ENCODE results near the gene LHFPL6. TPM values are rescaled to one million over a fixed set of nuclear protein-coding genes. Genes with fewer than 3 reads are reported as not detected.

Gene LHFPL6
- total and polyA plus RNA-seq, 9 of the 15 experiments (the other 6 are each of a cell fraction or from before 2014, with no cell fraction given): 0.18 TPM; not detected in 8

GRCh38 chr13:39376076-39376475, 226.9 kb downstream of the LHFPL6 start:
- ChIA-PET CTCF (ENCODE audit: low intra/inter-chr PET ratio) (no interaction called here), POLR2A (no interaction called here)
- H4K20me1 ChIP-seq (replicated peaks; ENCODE audit: control insufficient read depth, insufficient read depth, low read length): no peaks in the 10 kb centered on the region
- no peak overlapping the region for H3K9ac ChIP-seq (ENCODE audit: insufficient read depth in 1 of 2, low read depth in 2 of 2, low read length in 2 of 2)
- intact Hi-C loops (cut with micrococcal nuclease): no loop called here
- no peaks in the 10 kb centered on the region for H3K9me3 ChIP-seq (replicated peaks; ENCODE audit: control insufficient read depth, insufficient read depth, low read depth, low read length)
- no peak overlapping the region for H3K4me2 ChIP-seq (ENCODE audit: insufficient read depth, low read length)
- H3K4me3 ChIP-seq: no peak overlapping the region
- H3K36me3 ChIP-seq (ENCODE audit: control insufficient read depth, insufficient read depth, low read length): no peaks in the 10 kb centered on the region
- no peak for FAIRE-seq
- no peak for DNase-seq (ENCODE audit: extremely low read depth in 1 of 4, low spot score in 3 of 4)
- H3K9me1 ChIP-seq (ENCODE audit: control insufficient read depth, insufficient read depth, low read length): no peaks in the 10 kb centered on the region
- no peaks in the 10 kb centered on the region for H3K4me1 ChIP-seq (replicated peaks in 1 of 2; ENCODE audit: control insufficient read depth in 2 of 2, insufficient read depth in 2 of 2, low read length in 2 of 2)
- no peak overlapping the region for H3K27ac ChIP-seq (ENCODE audit: extremely low read depth, low read depth, low read length)
- H2AFZ ChIP-seq (ENCODE audit: low read depth, low read length): no peak overlapping the region
- in situ Hi-C loops (cut with MboI): no loop called here
- TF ChIP-seq NR4A1 (CRISPR knock-in tag; IDR thresholded peaks at IDR 0.05) (no peak), NR4A1 (tag; IDR thresholded peaks at IDR 0.05) (no peak), XRCC3 (IDR thresholded peaks at IDR 0.05) (no peak), ZNF175 (CRISPR knock-in tag; IDR thresholded peaks at IDR 0.05; ENCODE audit: low read depth) (no peak), ZNF76 (CRISPR knock-in tag; IDR thresholded peaks at IDR 0.05; ENCODE audit: borderline replicate concordance) (no peak), SUPT5H (IDR thresholded peaks at IDR 0.05) (no peak), ZNF778 (CRISPR knock-in tag; IDR thresholded peaks at IDR 0.05) (no peak), NKRF (IDR thresholded peaks at IDR 0.05; ENCODE audit: borderline replicate concordance) (no peak), RFX7 (CRISPR knock-in tag; IDR thresholded peaks at IDR 0.05) (no peak), ZKSCAN3 (CRISPR knock-in tag; IDR thresholded peaks at IDR 0.05) (no peak), ZNF75A (CRISPR knock-in tag; IDR thresholded peaks at IDR 0.05) (no peak), GTF2A2 (tag; IDR thresholded peaks at IDR 0.05) (no peak), ZNF695 (CRISPR knock-in tag; IDR thresholded peaks at IDR 0.05) (no peak), EHMT2 (IDR thresholded peaks at IDR 0.05) (no peak), MEIS2 (IDR thresholded peaks at IDR 0.05; ENCODE audit: partially characterized antibody) (no peak), ZNF436 (CRISPR knock-in tag; IDR thresholded peaks at IDR 0.05) (no peak), ZBTB12 (CRISPR knock-in tag; IDR thresholded peaks at IDR 0.05) (no peak), LCOR (CRISPR knock-in tag; IDR thresholded peaks at IDR 0.05) (no peak)
- no peaks in the 10 kb centered on the region for H3K79me2 ChIP-seq (ENCODE audit: control insufficient read depth, insufficient read depth, low read length)
- no TSS peak for BruUV-seq (replicated peaks)
- ATAC-seq: no peak
- H3K27me3 ChIP-seq (ENCODE audit: control insufficient read depth in 2 of 2, insufficient read depth in 2 of 2, low read length in 2 of 2): no peaks in the 10 kb centered on the region
